Progenitor cell of endocrine pancreas (in vitro differentiated cells): ENCODE data around the gene SSTR5. TPM values are rescaled to one million over a fixed set of nuclear protein-coding genes. Genes with fewer than 3 reads are reported as not detected.

Experiments used
- DNase-seq: peaks from one replicate; pipeline ENCODE4 v3.0.0; 2021; ENCODE audit warnings: low spot score; ENCODE audit not compliant: unreplicated experiment
- H3K27ac Mint-ChIP-seq: 2 replicates; pipeline ENCODE4 v1.8.0; 2021; ENCODE audit warnings: mild to moderate bottlenecking, moderate library complexity, mixed read lengths
- H3K27me3 Mint-ChIP-seq: 2 replicates; pipeline ENCODE4 v1.8.0; 2021; ENCODE audit warnings: mixed read lengths
- H3K36me3 Mint-ChIP-seq: 2 replicates; pipeline ENCODE4 v1.8.0; 2022; ENCODE audit warnings: mixed read lengths; ENCODE audit not compliant: insufficient read depth
- H3K4me1 Mint-ChIP-seq: 2 replicates; pipeline ENCODE4 v1.8.0; 2021; ENCODE audit warnings: low read depth, mixed read lengths
- H3K4me3 Mint-ChIP-seq: 2 replicates; pipeline ENCODE4 v1.8.0; 2021; ENCODE audit warnings: low read depth, mild to moderate bottlenecking, moderate library complexity, mixed read lengths
- H3K9me3 Mint-ChIP-seq: 2 replicates; pipeline ENCODE4 v1.8.0; 2021; ENCODE audit warnings: low read depth, mixed read lengths
- CTCF ChIP-seq: fragments of 200-600 bp; sonication (generic); IDR thresholded peaks from one replicate; pipeline ENCODE4 v1.5.0; 2021; ENCODE audit warnings: antibody characterized with exemption, mild to moderate bottlenecking; ENCODE audit not compliant: unreplicated experiment
- total RNA-seq: library from RNA; stranded (reverse); gene quantifications from 2 replicates; pipeline ENCODE4 v1.2.1, GENCODE V29; 2021

The SSTR5 gene
- total RNA-seq, 1 donor from 2014 or later: 1.4 TPM

- H3K4me3 Mint-ChIP-seq: no peak overlapping the region
- no peak for DNase-seq
- H3K9me3 Mint-ChIP-seq: no peaks in the 10 kb centered on the region
- TF ChIP-seq CTCF: no peak
- H3K36me3 Mint-ChIP-seq: no peaks in the 10 kb centered on the region
- H3K27ac Mint-ChIP-seq: no peak overlapping the region
- no peaks in the 10 kb centered on the region for H3K4me1 Mint-ChIP-seq
- H3K27me3 Mint-ChIP-seq: no peaks in the 10 kb centered on the region
These were observed 36.4 kb upstream of the SSTR5 start for GRCh38 chr16:1036166-1036565.

GRCh38 chr16:1036726-1037393, 35.7 kb upstream of the SSTR5 start:
- DNase-seq: no peak
- H3K4me3 Mint-ChIP-seq: no peak overlapping the region
- TF ChIP-seq CTCF: no peak

GRCh38 chr16:1037394-1038257, 34.9 kb upstream of the SSTR5 start:
- Mint-ChIP-seq H3K4me3 (no peak overlapping the region), H3K27me3 (peaks cover 6% of the 10 kb centered on the region), H3K36me3 (no peaks in the 10 kb centered on the region), H3K4me1 (no peaks in the 10 kb centered on the region), H3K27ac (no peak overlapping the region), H3K9me3 (peaks cover 4% of the 10 kb centered on the region)
- no peak for TF ChIP-seq CTCF
- DNase-seq: no peak

More at GRCh38 chr16:1036726-1037393, 35.7 kb upstream of the SSTR5 start:
- Mint-ChIP-seq H3K36me3 (no peaks in the 10 kb centered on the region), H3K9me3 (no peaks in the 10 kb centered on the region), H3K27me3 (no peaks in the 10 kb centered on the region), H3K4me1 (no peaks in the 10 kb centered on the region), H3K27ac (no peak overlapping the region)

- no peak overlapping the region for H3K27ac Mint-ChIP-seq
- no peaks in the 10 kb centered on the region for H3K36me3 Mint-ChIP-seq
- TF ChIP-seq CTCF: no peak
- H3K4me1 Mint-ChIP-seq: no peaks in the 10 kb centered on the region
- no peak for DNase-seq
- H3K27me3 Mint-ChIP-seq: peaks cover 6% of the 10 kb centered on the region
- no peak overlapping the region for H3K4me3 Mint-ChIP-seq
- peaks cover 4% of the 10 kb centered on the region for H3K9me3 Mint-ChIP-seq
These were observed 33.6 kb upstream of the SSTR5 start for GRCh38 chr16:1038932-1039331.

- Mint-ChIP-seq H3K4me3 (no peak overlapping the region), H3K27ac (no peak overlapping the region), H3K36me3 (no peaks in the 10 kb centered on the region), H3K4me1 (no peaks in the 10 kb centered on the region), H3K9me3 (peaks cover 4% of the 10 kb centered on the region), H3K27me3 (peaks cover 6% of the 10 kb centered on the region)
- TF ChIP-seq CTCF: no peak
- no peak for DNase-seq
These were observed 32.8 kb upstream of the SSTR5 start for GRCh38 chr16:1039762-1040161.
